Ascending aorta (tissue), 2 donors: ENCODE results near the gene SOD2. TPM values are rescaled to one million over a fixed set of nuclear protein-coding genes. Genes with fewer than 3 reads are reported as not detected.
"Not testable (repeated sequence)": the region's sequence is repeated elsewhere in the genome, so short reads cannot be mapped to it uniquely, and the experiment has no call there.

Source experiments
- DNase-seq, 2 donors: peaks; one replicate each; pipeline ENCODE4 v3.0.0-alpha.2; 2019; ENCODE audit warnings: low spot score in 2 of 2
- H3K27ac ChIP-seq, 2 donors: fragments of 200-600 bp; sonication (generic); one replicate each; pipeline ENCODE4 v1.5.1; 2016 to 2017; ENCODE audit warnings: mild to moderate bottlenecking in 1 of 2
- H3K27me3 ChIP-seq: fragments of 200-600 bp; sonication (generic); one replicate; pipeline ENCODE4 v1.5.1; 2017
- H3K36me3 ChIP-seq, 2 donors: fragments of 200-600 bp; sonication (generic); one replicate each; pipeline ENCODE4 v1.5.1; 2016
- H3K4me1 ChIP-seq, 2 donors: fragments of 200-600 bp; sonication (generic); one replicate each; pipeline ENCODE4 v1.5.1; 2016 to 2017; ENCODE audit warnings: mild to moderate bottlenecking in 1 of 2
- H3K4me3 ChIP-seq, 2 donors: fragments of 200-600 bp; sonication (generic); one replicate each; pipeline ENCODE4 v1.5.1; 2016 to 2017; ENCODE audit warnings: mild to moderate bottlenecking in 1 of 2
- H3K9me3 ChIP-seq, 2 donors: fragments of 200-600 bp; sonication (generic); one replicate each; pipeline ENCODE4 v1.5.1; 2016
- CTCF ChIP-seq, 3 experiments: fragments of 200-600 bp in 2 of 3; fragments of 450-650 bp in 1 of 3; sonication (generic) in 2 of 3; IDR thresholded peaks; one replicate each; pipeline ENCODE4 v1.5.1; 2016 to 2019; ENCODE audit warnings: antibody characterized with exemption in 3 of 3, mild to moderate bottlenecking in 1 of 3, moderate library complexity in 1 of 3
- intact Hi-C: fragments of 100-400 bp; cut with DNase I; formaldehyde crosslinking; loops from one replicate; pipeline ENCODE4 v1.15.1; 2023
- total RNA-seq: library from RNA; depleted of rRNA; stranded (reverse); fragments of >200 nt; gene quantifications from one replicate; pipeline ENCODE4 v1.1.0, GENCODE V29; 2016

Gene SOD2
- total RNA-seq, 1 donor from 2014 or later = 205 TPM

GRCh38 chr6:159691133-159691962, 1.7 kb downstream of the SOD2 start:
- Histone ChIP-seq H3K9me3 (no peaks in the 10 kb centered on the region), H3K27me3 (no peaks in the 10 kb centered on the region), H3K36me3 (peaks cover 16 to 30% of the 10 kb centered on the region in 2 donors), H3K4me1 (peaks cover 5 to 8% of the 10 kb centered on the region in 2 donors), H3K27ac (peak overlapping the region; percentile 89 to 94), H3K4me3 (peak overlapping the region; percentile 74 to 97)
- TF ChIP-seq CTCF (IDR thresholded peaks at IDR 0.05) = peak; percentile 85 to 91 (median 86)
- intact Hi-C loops = loop anchor here (1.0 to 10.0 kb wide), 4 partner anchors 36 to 251 kb away; partner anchors contain the start of genes MRPL18 and WTAP
- DNase-seq = no peak

GRCh38 chr6:159690135-159690534, 2.9 kb downstream of the SOD2 start:
- DNase-seq, H3K27me3 ChIP-seq, H3K9me3 ChIP-seq, H3K4me1 ChIP-seq, H3K27ac ChIP-seq, H3K4me3 ChIP-seq: not testable (repeated sequence)
- intact Hi-C loops = loop anchor here (5.0 to 10.0 kb wide), 2 partner anchors 165 to 252 kb away; no protein-coding TSS in a partner anchor
- H3K36me3 ChIP-seq = peaks cover 18 to 42% of the 10 kb centered on the region in 2 donors

- Histone ChIP-seq H3K9me3 (no peaks in the 10 kb centered on the region), H3K27ac (no peak overlapping the region), H3K4me1 (peaks cover 3 to 8% of the 10 kb centered on the region in 2 donors), H3K4me3 (no peak overlapping the region), H3K36me3 (peaks cover 28 to 52% of the 10 kb centered on the region in 2 donors), H3K27me3 (no peaks in the 10 kb centered on the region)
- TF ChIP-seq CTCF (IDR thresholded peaks at IDR 0.05) = no peak
- intact Hi-C loops = no loop called here
- no peak for DNase-seq
These were observed 4.0 kb downstream of the SOD2 start for GRCh38 chr6:159689001-159689400.

GRCh38 chr6:159688266-159688905, 4.7 kb downstream of the SOD2 start:
- TF ChIP-seq CTCF (IDR thresholded peaks at IDR 0.05) = no peak
- Histone ChIP-seq H3K36me3 (peaks cover 33 to 59% of the 10 kb centered on the region in 2 donors), H3K27me3 (no peaks in the 10 kb centered on the region), H3K27ac (no peak overlapping the region), H3K4me3 (no peak overlapping the region), H3K4me1 (peaks cover 3 to 8% of the 10 kb centered on the region in 2 donors), H3K9me3 (no peaks in the 10 kb centered on the region)
- DNase-seq = no peak
- intact Hi-C loops = no loop called here

GRCh38 chr6:159687341-159687740, 5.7 kb downstream of the SOD2 start:
- H3K9me3 ChIP-seq = no peaks in the 10 kb centered on the region
- intact Hi-C loops = no loop called here
- no peak overlapping the region for H3K27ac ChIP-seq
- DNase-seq = no peak
- peaks cover 38 to 69% of the 10 kb centered on the region in 2 donors for H3K36me3 ChIP-seq
- H3K4me3 ChIP-seq = no peak overlapping the region
- no peak for TF ChIP-seq CTCF (IDR thresholded peaks at IDR 0.05)
- no peaks in the 10 kb centered on the region for H3K27me3 ChIP-seq
- peaks cover 3 to 8% of the 10 kb centered on the region in 2 donors for H3K4me1 ChIP-seq

GRCh38 chr6:159686703-159687102, 6.3 kb downstream of the SOD2 start:
- intact Hi-C loops = no loop called here
- H3K36me3 ChIP-seq = peaks cover 41 to 75% of the 10 kb centered on the region in 2 donors
- no peaks in the 10 kb centered on the region for H3K27me3 ChIP-seq
- no peak overlapping the region for H3K4me3 ChIP-seq
- peaks cover 0 to 3% of the 10 kb centered on the region in 2 donors for H3K4me1 ChIP-seq
- no peak for DNase-seq
- TF ChIP-seq CTCF (IDR thresholded peaks at IDR 0.05) = no peak
- no peaks in the 10 kb centered on the region for H3K9me3 ChIP-seq
- no peak overlapping the region for H3K27ac ChIP-seq
